Activated effector memory CD4-positive, alpha-beta T cell treated with Interleukin-2 at 50 U/mL for 16 hours (primary cell): ENCODE results near the gene ARMC2.

Source experiments
- DNase-seq: peaks from one replicate; pipeline ENCODE4 v3.0.0-alpha.2; 2020

The ARMC2 gene

GRCh38 chr6:108996208-108996607 is 148.0 kb downstream of the ARMC2 start:
- no peak for DNase-seq

- no peak for DNase-seq
Measured at GRCh38 chr6:108998485-108998884, 150.3 kb downstream of the ARMC2 start.

GRCh38 chr6:108999428-108999827 is 151.2 kb downstream of the ARMC2 start:
- DNase-seq: no peak

- DNase-seq: no peak
Measured at GRCh38 chr6:109000289-109000688, 152.1 kb downstream of the ARMC2 start.

GRCh38 chr6:109001291-109001894 is 153.2 kb downstream of the ARMC2 start:
- no peak for DNase-seq

GRCh38 chr6:109002051-109002697 is 154.0 kb downstream of the ARMC2 start:
- no peak for DNase-seq

GRCh38 chr6:109002882-109003281 is 154.7 kb downstream of the ARMC2 start:
- no peak for DNase-seq

GRCh38 chr6:109006818-109007217 is 158.6 kb downstream of the ARMC2 start:
- no peak for DNase-seq

GRCh38 chr6:109007521-109007920 is 159.3 kb downstream of the ARMC2 start:
- no peak for DNase-seq

GRCh38 chr6:109008054-109008453 is 159.8 kb downstream of the ARMC2 start:
- no peak for DNase-seq

GRCh38 chr6:109008537-109009235 is 160.5 kb downstream of the ARMC2 start:
- no peak for DNase-seq

GRCh38 chr6:109009236-109009961 is 161.2 kb downstream of the ARMC2 start:
- DNase-seq: peak; percentile 89

- DNase-seq: no peak
Measured at GRCh38 chr6:109009962-109010704, 161.9 kb downstream of the ARMC2 start.

- DNase-seq: no peak
Measured at GRCh38 chr6:109010705-109011102, 162.5 kb downstream of the ARMC2 start.

- DNase-seq: no peak
Measured at GRCh38 chr6:109013656-109014305, 165.6 kb downstream of the ARMC2 start.

GRCh38 chr6:109014606-109015005 is 166.4 kb downstream of the ARMC2 start:
- no peak for DNase-seq

GRCh38 chr6:109015176-109015575 is 167.0 kb downstream of the ARMC2 start:
- no peak for DNase-seq

- no peak for DNase-seq
Measured at GRCh38 chr6:109019911-109020310, 171.7 kb downstream of the ARMC2 start.

- no peak for DNase-seq
Measured at GRCh38 chr6:109021870-109022269, 173.6 kb downstream of the ARMC2 start.

- DNase-seq: no peak
Measured at GRCh38 chr6:109023356-109023925, 175.2 kb downstream of the ARMC2 start.
